Uterus (tissue), 4 donors: ENCODE results near the gene MTRF1L. TPM values are rescaled to one million over a fixed set of nuclear protein-coding genes. Genes with fewer than 3 reads are reported as not detected.
"Not testable (repeated sequence)": the region's sequence is repeated elsewhere in the genome, so short reads cannot be mapped to it uniquely, and the experiment has no call there.

ENCODE experiments used
- DNase-seq, 2 donors: peaks; one replicate each; pipeline ENCODE4 v3.0.0-alpha.2; 2019 to 2020
- H3K27ac ChIP-seq, 2 donors: fragments of 200-600 bp; sonication (generic); 1 replicate in 1 of 2; 2 replicates in 1 of 2; pipeline ENCODE4 v1.5.1; 2016 to 2018
- H3K27me3 ChIP-seq, 2 donors: fragments of 200-600 bp; sonication (generic); one replicate each; pipeline ENCODE4 v1.5.1; 2018 to 2019; ENCODE audit warnings: control low read depth in 1 of 2
- H3K36me3 ChIP-seq, 2 donors: fragments of 200-600 bp; sonication (generic); one replicate each; pipeline ENCODE4 v1.5.1; 2019; ENCODE audit warnings: control low read depth in 1 of 2
- H3K4me1 ChIP-seq, 2 donors: fragments of 200-600 bp; sonication (generic); one replicate each; pipeline ENCODE4 v1.5.1; 2018 to 2019; ENCODE audit warnings: control low read depth in 1 of 2
- H3K4me3 ChIP-seq, 2 donors: fragments of 200-600 bp; sonication (generic); 1 replicate in 1 of 2; 2 replicates in 1 of 2; pipeline ENCODE4 v1.5.1; 2018 to 2019; ENCODE audit warnings: mild to moderate bottlenecking in 1 of 2
- H3K9me3 ChIP-seq, 2 donors: fragments of 200-600 bp; sonication (generic); one replicate each; pipeline ENCODE4 v1.5.1; 2019; ENCODE audit warnings: control low read depth in 1 of 2
- POLR2A ChIP-seq, 2 donors: fragments of 450-650 bp; IDR thresholded peaks; one replicate each; pipeline ENCODE4 v1.6.1; 2016; ENCODE audit warnings: antibody characterized with exemption in 2 of 2, mild to moderate bottlenecking in 1 of 2, moderate library complexity in 1 of 2
- intact Hi-C: fragments of 100-400 bp; cut with DNase I; formaldehyde crosslinking; loops from one replicate; pipeline ENCODE4 v1.15.1; 2023; ENCODE audit warnings: low total_unique reads
- total RNA-seq, 4 donors: library from RNA; depleted of rRNA in 3 of 4; stranded (reverse); fragments of >200 nt in 3 of 4; gene quantifications; one replicate each; pipeline versions ENCODE4 v1.1.0 to v1.2.4, GENCODE V29; 2014 to 2023
- TF ChIP-seq, protein P1 (sequence below), 4 experiments: fragments of 200-600 bp in 2 of 4; fragments of 450-650 bp in 2 of 4; sonication (generic) in 2 of 4; IDR thresholded peaks; one replicate each; pipeline ENCODE4 v1.5.1; 2016 to 2019; ENCODE audit warnings: antibody characterized with exemption in 4 of 4, mild to moderate bottlenecking in 2 of 4, moderate library complexity in 1 of 4
- donor health status: DM: yes; HTN: yes; CAD: no.

MTRF1L gene
- total RNA-seq, 4 donors from 2014 or later: 9.5 to 26.4 (median 15.7) TPM

DNA sequence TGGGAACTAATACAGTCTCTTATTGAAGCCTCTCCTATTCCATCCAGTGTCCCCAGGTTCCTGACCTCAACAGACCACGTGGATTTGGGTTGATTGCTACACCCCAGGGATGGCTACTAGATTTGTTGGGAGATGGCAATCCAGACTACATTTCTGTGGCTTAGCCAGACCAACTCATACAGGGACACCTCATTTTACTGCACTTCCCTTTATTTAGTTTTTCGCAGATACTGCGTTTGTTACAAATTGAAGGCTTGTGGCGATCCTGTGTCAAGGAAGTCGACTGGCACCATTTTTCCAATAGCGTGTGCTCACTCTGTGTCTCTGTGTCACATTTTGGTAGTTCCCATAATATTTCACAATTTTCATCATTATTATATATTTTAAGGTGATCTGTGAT lies 10.3 kb upstream of the MTRF1L start:
- H3K36me3 ChIP-seq: no peaks in the 10 kb centered on the region
- H3K4me1 ChIP-seq: no peaks in the 10 kb centered on the region
- no peak overlapping the region for H3K4me3 ChIP-seq
- TF ChIP-seq, protein P1, sequence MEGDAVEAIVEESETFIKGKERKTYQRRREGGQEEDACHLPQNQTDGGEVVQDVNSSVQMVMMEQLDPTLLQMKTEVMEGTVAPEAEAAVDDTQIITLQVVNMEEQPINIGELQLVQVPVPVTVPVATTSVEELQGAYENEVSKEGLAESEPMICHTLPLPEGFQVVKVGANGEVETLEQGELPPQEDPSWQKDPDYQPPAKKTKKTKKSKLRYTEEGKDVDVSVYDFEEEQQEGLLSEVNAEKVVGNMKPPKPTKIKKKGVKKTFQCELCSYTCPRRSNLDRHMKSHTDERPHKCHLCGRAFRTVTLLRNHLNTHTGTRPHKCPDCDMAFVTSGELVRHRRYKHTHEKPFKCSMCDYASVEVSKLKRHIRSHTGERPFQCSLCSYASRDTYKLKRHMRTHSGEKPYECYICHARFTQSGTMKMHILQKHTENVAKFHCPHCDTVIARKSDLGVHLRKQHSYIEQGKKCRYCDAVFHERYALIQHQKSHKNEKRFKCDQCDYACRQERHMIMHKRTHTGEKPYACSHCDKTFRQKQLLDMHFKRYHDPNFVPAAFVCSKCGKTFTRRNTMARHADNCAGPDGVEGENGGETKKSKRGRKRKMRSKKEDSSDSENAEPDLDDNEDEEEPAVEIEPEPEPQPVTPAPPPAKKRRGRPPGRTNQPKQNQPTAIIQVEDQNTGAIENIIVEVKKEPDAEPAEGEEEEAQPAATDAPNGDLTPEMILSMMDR (IDR thresholded peaks at IDR 0.05): no peak
- TF ChIP-seq POLR2A (IDR thresholded peaks at IDR 0.05): no peak
- no peaks in the 10 kb centered on the region for H3K9me3 ChIP-seq
- H3K27ac ChIP-seq: no peak overlapping the region
- no peaks in the 10 kb centered on the region for H3K27me3 ChIP-seq
- intact Hi-C loops: no loop called here
- DNase-seq: no peak

DNA sequence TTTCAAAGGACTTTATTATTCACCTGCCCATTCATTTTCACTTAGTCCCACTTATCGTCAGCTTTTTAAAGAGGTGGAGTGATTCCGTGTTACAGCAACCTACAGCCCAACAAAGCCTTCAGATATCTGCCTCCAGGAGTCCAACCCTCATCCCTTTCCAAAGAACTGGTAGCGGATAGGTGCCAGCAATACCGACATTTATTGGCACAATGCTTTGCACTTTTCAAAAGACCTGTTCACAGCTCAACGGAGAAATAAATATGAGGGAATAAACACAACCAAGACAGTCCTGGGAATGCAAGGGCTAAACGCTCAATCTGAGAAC lies 819 bp upstream of the MTRF1L start:
- no peak for TF ChIP-seq POLR2A (IDR thresholded peaks at IDR 0.05)
- TF ChIP-seq, protein P1 (IDR thresholded peaks at IDR 0.05): no peak
- no peak for DNase-seq
- H3K27ac ChIP-seq: peak overlapping the region; percentile 81 to 87
- H3K27me3 ChIP-seq: no peaks in the 10 kb centered on the region
- no peaks in the 10 kb centered on the region for H3K4me1 ChIP-seq
- H3K36me3 ChIP-seq: no peaks in the 10 kb centered on the region
- intact Hi-C loops: no loop called here
- no peaks in the 10 kb centered on the region for H3K9me3 ChIP-seq
- H3K4me3 ChIP-seq: peak overlapping the region; percentile 75 to 90

DNA sequence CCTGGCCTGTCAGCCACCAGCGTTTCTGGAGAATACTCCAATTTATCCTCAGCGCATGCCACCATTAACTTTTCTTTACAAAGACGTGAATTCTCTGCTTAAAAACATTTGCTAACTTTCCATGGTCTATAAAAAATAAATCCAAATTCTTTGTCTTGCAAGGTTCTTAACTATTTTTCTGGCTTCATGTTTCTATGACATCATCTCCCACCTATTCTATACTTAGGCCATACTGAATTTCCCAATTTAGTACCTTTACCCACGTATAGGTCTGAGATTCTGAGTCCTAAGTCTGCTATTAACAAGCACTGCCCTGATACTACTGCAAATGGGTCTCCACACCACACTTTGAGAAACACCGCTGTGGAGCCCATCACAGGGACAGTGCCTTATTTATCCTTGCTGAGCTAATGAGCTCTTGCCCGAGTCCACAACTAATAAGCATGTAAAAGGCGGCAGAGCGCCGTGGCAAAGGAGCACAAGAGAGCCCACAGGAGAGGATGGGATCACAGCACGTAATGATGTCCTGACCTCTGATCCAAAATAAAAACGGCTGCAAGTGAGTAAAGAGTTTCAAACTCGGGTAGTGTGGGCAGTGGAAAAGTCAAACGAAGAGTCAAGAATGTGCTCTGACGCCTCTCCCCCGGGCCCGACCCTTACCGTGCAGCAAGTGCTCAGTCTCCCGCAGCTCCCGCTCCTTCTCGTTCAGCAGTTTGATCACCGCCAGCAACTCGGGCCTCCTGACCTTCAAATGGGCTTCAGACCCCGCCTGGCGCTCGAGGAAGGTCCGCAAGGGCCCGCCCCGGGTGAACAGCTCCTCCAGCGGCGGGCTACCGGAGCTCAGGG lies 519 bp downstream of the MTRF1L start:
- H3K4me3 ChIP-seq: peak overlapping the region; percentile 75 to 90
- no peaks in the 10 kb centered on the region for H3K4me1 ChIP-seq
- TF ChIP-seq, protein P1 (IDR thresholded peaks at IDR 0.05): no peak
- no peak for TF ChIP-seq POLR2A (IDR thresholded peaks at IDR 0.05)
- no peaks in the 10 kb centered on the region for H3K36me3 ChIP-seq
- intact Hi-C loops: no loop called here
- no peaks in the 10 kb centered on the region for H3K27me3 ChIP-seq
- no peak for DNase-seq
- no peaks in the 10 kb centered on the region for H3K9me3 ChIP-seq
- H3K27ac ChIP-seq: peak overlapping the region; percentile 81 to 87

DNA sequence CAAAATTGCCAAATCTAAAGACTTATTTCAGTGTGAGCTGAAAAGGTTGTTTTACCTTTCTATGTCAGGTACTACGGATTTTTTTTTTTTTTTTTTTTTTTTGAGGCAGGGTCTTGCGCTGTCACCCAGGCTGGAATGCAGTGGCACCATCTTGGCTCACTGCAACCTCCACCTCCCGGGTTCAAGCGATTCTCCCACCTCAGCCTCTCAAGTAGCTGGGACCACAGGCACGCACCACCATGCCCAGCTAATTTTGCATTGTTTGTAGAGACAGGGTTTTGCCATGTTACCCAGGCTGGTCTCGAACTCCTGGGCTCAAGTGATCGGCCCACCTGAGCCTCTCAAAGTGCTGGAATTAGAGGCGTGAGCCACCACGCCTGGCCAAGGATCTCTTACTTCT lies 1.7 kb downstream of the MTRF1L start:
- intact Hi-C loops, H3K4me1 ChIP-seq, H3K27ac ChIP-seq: not testable (repeated sequence)

DNA sequence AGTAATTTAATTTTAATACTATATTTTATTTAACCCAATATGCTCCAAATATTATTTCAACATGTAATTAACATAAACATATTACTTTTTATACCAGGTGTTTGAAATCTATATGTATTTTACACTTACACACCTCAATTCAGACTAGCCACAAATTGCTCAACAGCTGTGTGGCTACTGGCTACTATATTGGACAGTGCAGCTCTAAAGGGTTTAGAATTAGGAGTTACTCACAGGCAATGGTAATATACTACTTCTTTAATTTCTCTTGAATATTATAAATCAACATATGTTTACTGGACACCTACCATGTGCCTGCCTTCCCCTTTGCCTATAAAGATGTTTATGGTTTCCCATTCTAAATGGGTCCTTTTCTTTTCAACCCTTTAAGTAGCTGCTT lies 2.3 kb downstream of the MTRF1L start:
- intact Hi-C loops: no loop called here
- H3K36me3 ChIP-seq: no peaks in the 10 kb centered on the region
- no peak overlapping the region for H3K4me3 ChIP-seq
- TF ChIP-seq, protein P1 (IDR thresholded peaks at IDR 0.05): no peak
- no peak for TF ChIP-seq POLR2A (IDR thresholded peaks at IDR 0.05)
- no peaks in the 10 kb centered on the region for H3K27me3 ChIP-seq
- DNase-seq: no peak
- no peaks in the 10 kb centered on the region for H3K4me1 ChIP-seq
- no peaks in the 10 kb centered on the region for H3K9me3 ChIP-seq
- H3K27ac ChIP-seq: no peak overlapping the region

More for the DNA sequence above, 1.7 kb downstream of the MTRF1L start:
- H3K27me3 ChIP-seq, H3K9me3 ChIP-seq, DNase-seq, H3K36me3 ChIP-seq, H3K4me3 ChIP-seq: not testable (repeated sequence)

DNA sequence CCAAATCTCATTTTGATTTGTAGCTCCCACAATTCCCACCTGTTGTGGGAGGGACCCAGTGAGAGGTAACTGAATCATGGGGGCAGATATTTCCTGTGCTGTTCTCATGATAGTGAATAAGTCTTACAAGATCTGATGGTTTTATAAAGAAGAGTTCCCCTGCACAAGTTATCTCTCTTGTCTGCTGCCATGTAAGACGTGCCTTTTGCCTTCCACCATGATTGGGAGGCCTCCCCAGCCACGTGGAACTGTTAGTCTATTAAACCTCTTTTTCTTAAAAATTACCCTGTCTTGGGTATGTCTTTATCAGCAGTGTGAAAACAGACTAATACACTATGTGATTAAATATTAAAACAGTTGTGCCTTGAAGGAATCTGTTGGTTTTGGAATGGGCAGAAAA lies 3.0 kb downstream of the MTRF1L start:
- H3K27me3 ChIP-seq, H3K4me1 ChIP-seq, H3K27ac ChIP-seq, intact Hi-C loops, H3K4me3 ChIP-seq, H3K9me3 ChIP-seq, H3K36me3 ChIP-seq, DNase-seq: not testable (repeated sequence)
